Measurements from ENCODE around the gene MRAS.

GRCh38 chr3:138326866-138327595 lies 21.3 kb upstream of the MRAS start:
- no peak for TF ChIP-seq CTCF (IDR thresholded peaks at IDR 0.05)
- no peak for TF ChIP-seq POLR2A (IDR thresholded peaks at IDR 0.05)
